ENCODE results near the gene RCHY1. TPM values are rescaled to one million over a fixed set of nuclear protein-coding genes. Genes with fewer than 3 reads are reported as not detected.
A peak's percentile ranks its signal among the peaks of the same experiment; 100 is the strongest.

Gene RCHY1
- polyA plus RNA-seq (2013, experiment 1 of 4): 29.7 TPM
- 21.1 TPM for polyA plus RNA-seq (2013, experiment 2 of 4)
- 23.0 TPM for polyA plus RNA-seq (2013, experiment 3 of 4)
- polyA plus RNA-seq (2013, experiment 4 of 4): 28.8 TPM

DNA sequence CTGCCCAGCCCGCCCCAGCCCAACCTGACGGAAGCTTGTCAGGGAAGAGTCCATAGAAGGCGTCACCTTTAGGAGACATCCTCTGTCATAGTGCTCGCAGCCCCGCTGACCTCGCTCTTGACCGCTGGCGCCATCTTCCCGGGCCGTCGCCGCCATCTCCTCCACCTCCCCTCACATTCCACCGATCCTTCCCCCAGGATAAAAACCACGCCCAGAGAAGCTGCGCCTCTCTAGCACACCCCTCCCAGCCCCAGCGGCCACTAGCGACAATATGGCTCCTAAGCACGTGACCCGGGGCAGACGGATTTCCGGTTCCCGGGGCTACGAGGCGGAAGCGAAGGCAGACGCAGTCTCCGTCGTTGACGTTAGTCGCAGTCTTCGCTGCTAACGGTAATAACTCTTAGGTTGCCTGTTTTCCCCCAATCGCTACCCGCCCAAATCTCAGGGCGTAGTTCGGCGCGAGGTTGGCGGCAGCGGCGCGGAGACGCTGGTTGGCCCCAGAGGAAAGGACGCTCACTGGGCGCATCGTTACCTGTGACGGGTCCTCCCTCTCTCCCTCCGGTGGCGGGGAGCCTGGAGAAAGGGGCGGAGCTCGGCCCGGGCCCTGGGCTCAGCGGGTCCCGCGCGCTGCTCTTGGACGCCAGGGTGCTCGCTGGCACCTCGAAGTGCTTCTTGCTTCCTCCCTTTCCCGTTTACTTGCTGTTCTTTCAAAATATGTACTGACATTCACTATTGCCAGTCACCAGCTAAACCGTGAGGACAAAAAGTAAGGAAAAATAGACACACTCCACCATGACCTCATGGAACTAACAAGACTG is at the start of gene RCHY1, which contains the start of gene THAP6:
TSS of gene RCHY1 (minus strand) at position 273 of the 818 bp plus-strand sequence. CDS start at position 156, 117 bp downstream.
TSS of gene THAP6 (plus strand) at position 343 of the 818 bp plus-strand sequence. CDS start 980 bp downstream, outside the sequence.
- peak within 1 kb of the TSS; percentile 52 for H3K4me3 ChIP-seq (ENCODE audit: insufficient read depth, low read depth, low read length)
- peak within 1 kb of the TSS; percentile 59 for H3K27ac ChIP-seq (ENCODE audit: insufficient read depth, low read depth, low read length, poor library complexity, severe bottlenecking)
- WGBS, 2 experiments: 0% methylated on average over 60 to 61 of the region's 61 CpGs
- no peaks in the 10 kb centered on the region for H3K27me3 ChIP-seq (ENCODE audit: control insufficient read depth, insufficient read depth, low read length, poor library complexity, severe bottlenecking)
- no peaks in the 10 kb centered on the region for H3K9me3 ChIP-seq (ENCODE audit: control insufficient read depth, low read length)
- H3K36me3 ChIP-seq (ENCODE audit: control insufficient read depth, insufficient read depth, low read length): peaks cover 14% of the 10 kb centered on the region
- H3K4me1 ChIP-seq (ENCODE audit: control insufficient read depth, insufficient read depth, low read length): peaks cover 15% of the 10 kb centered on the region

DNA sequence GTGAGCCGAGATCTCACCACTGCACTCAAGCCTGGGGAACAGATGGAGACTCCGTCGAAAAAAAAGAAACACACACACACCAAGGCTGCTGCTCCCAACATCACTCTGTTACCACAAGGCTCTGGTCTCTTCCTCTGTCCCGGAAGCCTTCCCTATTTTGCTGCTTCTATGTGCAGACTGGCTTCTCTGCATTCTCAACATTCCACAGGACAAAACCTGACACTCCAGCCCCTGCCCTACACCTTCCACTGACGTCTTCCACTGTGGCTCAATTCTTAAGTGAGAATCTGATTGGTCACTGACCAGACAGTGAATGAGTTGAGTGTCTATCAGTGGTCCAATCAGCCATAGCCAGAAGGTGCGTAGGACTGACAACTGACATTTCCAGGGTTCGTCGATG is 47.6 kb upstream of the RCHY1 start:
- no peak overlapping the region for H3K27ac ChIP-seq (ENCODE audit: insufficient read depth, low read depth, low read length, poor library complexity, severe bottlenecking)
- no peaks in the 10 kb centered on the region for H3K27me3 ChIP-seq (ENCODE audit: control insufficient read depth, insufficient read depth, low read length, poor library complexity, severe bottlenecking)
- H3K4me1 ChIP-seq (ENCODE audit: control insufficient read depth, insufficient read depth, low read length): no peaks in the 10 kb centered on the region
- 72 to 78% methylated on average over 8 of the region's 8 CpGs for WGBS, 2 experiments
- H3K9me3 ChIP-seq (ENCODE audit: control insufficient read depth, low read length): no peaks in the 10 kb centered on the region
- no peak overlapping the region for H3K4me3 ChIP-seq (ENCODE audit: insufficient read depth, low read depth, low read length)
- H3K36me3 ChIP-seq (ENCODE audit: control insufficient read depth, insufficient read depth, low read length): no peaks in the 10 kb centered on the region

DNA sequence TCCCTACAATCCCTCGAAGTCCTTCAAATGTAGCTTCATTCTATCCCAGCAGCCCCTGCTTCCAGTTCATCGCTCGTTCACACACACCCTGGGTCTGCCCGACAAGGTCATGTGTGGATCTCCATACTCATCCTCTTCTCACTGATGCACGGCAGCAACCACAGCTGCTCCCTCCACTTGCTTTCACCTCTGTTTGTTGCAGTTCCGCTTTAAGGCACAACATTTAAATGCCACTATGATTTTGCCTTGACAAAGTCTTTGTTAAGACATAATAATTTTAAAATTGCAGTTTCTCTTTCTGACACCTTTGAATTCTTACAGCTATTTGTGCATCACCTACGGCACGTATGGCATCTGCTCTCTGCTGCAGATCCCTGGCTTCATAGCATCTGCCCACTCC is 43.5 kb upstream of the RCHY1 start:
- 79 to 83% methylated on average over 8 of the region's 8 CpGs for WGBS, 2 experiments
- no peaks in the 10 kb centered on the region for H3K9me3 ChIP-seq (ENCODE audit: control insufficient read depth, low read length)
- no peak overlapping the region for H3K27ac ChIP-seq (ENCODE audit: insufficient read depth, low read depth, low read length, poor library complexity, severe bottlenecking)
- no peaks in the 10 kb centered on the region for H3K36me3 ChIP-seq (ENCODE audit: control insufficient read depth, insufficient read depth, low read length)
- H3K4me3 ChIP-seq (ENCODE audit: insufficient read depth, low read depth, low read length): no peak overlapping the region
- H3K27me3 ChIP-seq (ENCODE audit: control insufficient read depth, insufficient read depth, low read length, poor library complexity, severe bottlenecking): no peaks in the 10 kb centered on the region
- no peaks in the 10 kb centered on the region for H3K4me1 ChIP-seq (ENCODE audit: control insufficient read depth, insufficient read depth, low read length)

DNA sequence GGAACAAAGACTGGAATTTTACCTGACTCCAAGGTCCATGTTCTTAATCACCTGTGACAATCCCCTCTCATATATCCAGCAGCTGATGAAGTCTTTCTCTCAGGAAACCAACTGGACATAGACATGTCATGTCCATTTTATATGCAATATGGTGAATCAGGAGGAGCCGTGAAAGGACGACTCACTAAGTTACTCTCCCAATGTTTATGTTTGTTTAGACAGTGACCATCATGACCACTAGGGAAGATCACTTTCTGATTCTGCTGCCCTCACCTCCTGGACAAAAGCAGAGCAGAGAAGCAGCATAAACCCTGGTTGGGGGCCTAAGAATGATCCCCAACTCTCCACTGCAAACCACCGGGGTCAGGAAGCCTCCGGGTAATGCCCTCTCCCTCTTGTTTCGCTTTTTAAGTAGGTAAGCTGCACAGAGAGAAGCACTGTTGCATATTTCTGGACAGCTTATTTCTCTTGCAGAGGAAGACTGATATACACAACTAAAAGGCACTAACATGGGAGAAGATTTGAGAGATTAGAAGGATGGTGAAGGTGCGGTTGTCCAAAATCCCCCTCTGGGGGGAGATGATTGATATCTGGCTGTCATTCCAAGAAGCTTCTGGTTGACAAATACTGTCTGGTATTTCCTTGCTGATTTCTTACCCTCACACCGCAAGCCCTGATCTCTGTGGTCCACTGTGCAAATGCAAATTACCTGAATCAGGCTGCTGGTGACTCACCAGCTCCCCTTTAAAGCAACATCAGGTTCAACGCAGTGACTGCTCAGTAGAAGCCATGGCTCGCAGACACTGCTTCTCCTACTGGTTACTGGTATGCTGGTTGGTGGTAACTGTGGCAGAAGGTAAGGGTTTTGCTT is 41.3 kb upstream of the RCHY1 start, which contains the start of gene ODAPH:
TSS of gene ODAPH (plus strand) at position 773 of the 871 bp plus-strand sequence. CDS start at position 790, 17 bp downstream.
- Histone ChIP-seq H3K4me1 (ENCODE audit: control insufficient read depth, insufficient read depth, low read length) (no peaks in the 10 kb centered on the region), H3K27me3 (ENCODE audit: control insufficient read depth, insufficient read depth, low read length, poor library complexity, severe bottlenecking) (no peaks in the 10 kb centered on the region), H3K36me3 (ENCODE audit: control insufficient read depth, insufficient read depth, low read length) (no peaks in the 10 kb centered on the region), H3K27ac (ENCODE audit: insufficient read depth, low read depth, low read length, poor library complexity, severe bottlenecking) (no peak within 1 kb of the TSS), H3K9me3 (ENCODE audit: control insufficient read depth, low read length) (no peaks in the 10 kb centered on the region), H3K4me3 (ENCODE audit: insufficient read depth, low read depth, low read length) (no peak within 1 kb of the TSS)
- WGBS, 2 experiments: 74 to 81% methylated on average over 9 of the region's 9 CpGs

DNA sequence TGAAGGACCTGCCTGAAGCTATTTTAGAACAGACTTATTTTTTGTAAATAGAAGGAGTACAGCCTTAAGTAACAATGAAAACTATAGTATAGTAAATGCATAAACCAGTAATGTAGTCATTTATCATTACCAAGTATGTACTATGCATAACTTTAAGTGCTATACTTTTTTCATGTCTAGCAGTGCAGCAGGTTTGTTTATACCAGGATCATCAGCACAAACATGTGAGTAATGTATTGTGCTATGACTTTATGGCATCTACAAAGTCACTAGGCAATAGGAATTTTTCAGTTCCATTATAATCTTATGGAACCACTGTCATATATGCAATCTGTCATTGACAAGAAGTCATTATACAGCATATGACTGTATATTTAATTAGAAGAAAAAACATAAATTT is 38.2 kb upstream of the RCHY1 start:
- H3K36me3 ChIP-seq (ENCODE audit: control insufficient read depth, insufficient read depth, low read length): no peaks in the 10 kb centered on the region
- no peaks in the 10 kb centered on the region for H3K4me1 ChIP-seq (ENCODE audit: control insufficient read depth, insufficient read depth, low read length)
- no peaks in the 10 kb centered on the region for H3K9me3 ChIP-seq (ENCODE audit: control insufficient read depth, low read length)
- no peaks in the 10 kb centered on the region for H3K27me3 ChIP-seq (ENCODE audit: control insufficient read depth, insufficient read depth, low read length, poor library complexity, severe bottlenecking)
- no peak overlapping the region for H3K27ac ChIP-seq (ENCODE audit: insufficient read depth, low read depth, low read length, poor library complexity, severe bottlenecking)
- no peak overlapping the region for H3K4me3 ChIP-seq (ENCODE audit: insufficient read depth, low read depth, low read length)

DNA sequence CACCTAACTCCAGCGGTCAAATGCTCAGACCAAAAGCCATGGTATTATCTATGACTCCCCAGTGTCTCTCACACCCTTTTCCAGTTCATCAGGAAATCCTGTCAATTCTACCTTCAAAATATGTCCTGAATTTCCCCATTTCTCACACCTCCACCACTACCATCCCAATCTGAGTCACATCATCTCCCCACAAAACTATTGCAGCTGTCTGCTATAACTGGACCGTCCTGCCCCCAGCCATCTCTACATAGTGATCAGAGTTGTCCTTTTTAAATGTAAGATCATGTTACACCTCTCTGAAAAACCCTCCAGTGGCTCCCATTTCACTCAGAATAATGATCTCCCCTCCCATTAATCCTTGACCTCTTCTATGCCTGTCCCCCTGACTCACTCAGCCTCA is 34.8 kb upstream of the RCHY1 start:
- Histone ChIP-seq H3K27me3 (ENCODE audit: control insufficient read depth, insufficient read depth, low read length, poor library complexity, severe bottlenecking) (no peaks in the 10 kb centered on the region), H3K27ac (ENCODE audit: insufficient read depth, low read depth, low read length, poor library complexity, severe bottlenecking) (no peak overlapping the region), H3K36me3 (ENCODE audit: control insufficient read depth, insufficient read depth, low read length) (no peaks in the 10 kb centered on the region), H3K4me3 (ENCODE audit: insufficient read depth, low read depth, low read length) (no peak overlapping the region), H3K9me3 (ENCODE audit: control insufficient read depth, low read length) (no peaks in the 10 kb centered on the region), H3K4me1 (ENCODE audit: control insufficient read depth, insufficient read depth, low read length) (no peaks in the 10 kb centered on the region)
- WGBS, 2 experiments: 89 to 95% methylated on average over 2 of the region's 2 CpGs

DNA sequence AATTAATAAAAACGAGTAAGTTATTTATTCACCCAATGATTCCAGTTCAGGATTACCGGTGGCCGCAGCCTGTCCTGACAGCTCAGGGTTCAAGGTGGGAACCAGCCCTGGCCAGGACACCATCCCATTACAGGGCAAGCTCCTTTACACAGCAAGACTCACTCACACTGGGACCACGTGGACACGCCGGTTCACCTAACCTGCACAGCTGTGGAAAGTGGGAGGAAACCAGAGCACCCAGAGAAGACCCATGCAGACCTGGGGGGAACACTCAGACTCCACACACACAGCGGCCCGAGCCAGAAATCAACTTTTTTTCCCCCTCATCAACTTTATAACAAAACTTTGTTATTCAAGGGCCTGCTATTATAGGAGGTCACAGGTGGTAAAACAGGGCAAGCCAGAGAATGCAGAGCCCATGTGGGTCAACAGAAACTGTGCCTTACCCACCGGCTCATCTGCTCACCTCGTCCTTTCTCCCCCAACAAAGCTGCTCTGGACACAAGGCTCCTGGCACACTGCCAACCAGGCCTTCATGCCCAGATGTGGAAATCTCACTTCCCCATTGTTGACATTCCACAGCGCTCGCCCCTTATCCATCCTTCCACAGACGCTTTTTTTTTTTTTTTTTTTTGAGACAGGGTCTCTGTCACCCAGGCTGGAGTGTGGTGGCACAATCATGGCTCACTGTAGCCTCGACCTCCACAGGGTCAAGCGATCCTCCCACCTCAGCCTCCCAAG is 33.6 kb upstream of the RCHY1 start:
- no peaks in the 10 kb centered on the region for H3K4me1 ChIP-seq (ENCODE audit: control insufficient read depth, insufficient read depth, low read length)
- no peak overlapping the region for H3K4me3 ChIP-seq (ENCODE audit: insufficient read depth, low read depth, low read length)
- no peaks in the 10 kb centered on the region for H3K9me3 ChIP-seq (ENCODE audit: control insufficient read depth, low read length)
- 92 to 94% methylated on average over 15 of the region's 15 CpGs for WGBS, 2 experiments
- H3K27ac ChIP-seq (ENCODE audit: insufficient read depth, low read depth, low read length, poor library complexity, severe bottlenecking): no peak overlapping the region
- no peaks in the 10 kb centered on the region for H3K27me3 ChIP-seq (ENCODE audit: control insufficient read depth, insufficient read depth, low read length, poor library complexity, severe bottlenecking)
- no peaks in the 10 kb centered on the region for H3K36me3 ChIP-seq (ENCODE audit: control insufficient read depth, insufficient read depth, low read length)

DNA sequence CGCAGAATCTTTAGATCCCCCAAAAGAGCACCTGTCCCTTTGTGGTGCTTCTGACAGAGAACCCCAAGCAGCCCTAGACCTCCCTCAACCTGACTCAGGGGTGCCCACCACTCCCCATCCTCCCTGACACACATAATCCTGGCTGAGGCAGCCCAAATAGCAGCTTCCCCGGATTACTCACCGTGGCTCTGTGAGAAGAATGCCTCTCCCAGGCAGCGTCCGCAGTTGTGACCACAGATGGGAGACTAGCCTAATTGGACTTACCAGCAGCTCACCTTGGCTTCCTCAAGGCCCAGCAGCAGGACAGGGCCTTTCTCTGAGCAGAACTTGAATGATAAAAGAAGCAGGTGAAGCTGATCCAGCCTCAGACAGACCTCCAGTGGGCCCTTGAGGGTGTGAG is 31.3 kb upstream of the RCHY1 start:
- no peaks in the 10 kb centered on the region for H3K27me3 ChIP-seq (ENCODE audit: control insufficient read depth, insufficient read depth, low read length, poor library complexity, severe bottlenecking)
- H3K4me1 ChIP-seq (ENCODE audit: control insufficient read depth, insufficient read depth, low read length): no peaks in the 10 kb centered on the region
- H3K27ac ChIP-seq (ENCODE audit: insufficient read depth, low read depth, low read length, poor library complexity, severe bottlenecking): no peak overlapping the region
- H3K9me3 ChIP-seq (ENCODE audit: control insufficient read depth, low read length): no peaks in the 10 kb centered on the region
- no peaks in the 10 kb centered on the region for H3K36me3 ChIP-seq (ENCODE audit: control insufficient read depth, insufficient read depth, low read length)
- WGBS, 2 experiments: 89 to 90% methylated on average over 5 of the region's 5 CpGs
- H3K4me3 ChIP-seq (ENCODE audit: insufficient read depth, low read depth, low read length): no peak overlapping the region

DNA sequence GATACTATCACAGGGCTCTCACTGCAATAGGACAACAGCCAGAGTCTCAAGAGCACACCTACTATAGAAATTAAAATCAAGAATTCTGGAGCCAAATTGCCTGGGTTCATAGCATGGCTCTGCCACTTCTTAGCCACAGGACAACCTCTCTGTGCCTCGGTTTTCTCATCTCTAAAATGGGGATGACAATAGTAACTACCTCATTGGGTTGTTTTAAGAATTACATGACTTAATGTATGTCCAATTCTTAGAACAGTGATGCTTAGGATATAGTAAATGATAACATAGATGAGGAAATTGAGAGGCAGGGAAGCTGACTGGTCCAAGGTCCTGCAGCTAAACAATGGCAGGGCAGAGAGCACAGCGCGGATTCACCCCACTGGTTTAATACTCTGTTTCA is 30.7 kb upstream of the RCHY1 start:
- H3K4me3 ChIP-seq (ENCODE audit: insufficient read depth, low read depth, low read length): no peak overlapping the region
- no peak overlapping the region for H3K27ac ChIP-seq (ENCODE audit: insufficient read depth, low read depth, low read length, poor library complexity, severe bottlenecking)
- no peaks in the 10 kb centered on the region for H3K36me3 ChIP-seq (ENCODE audit: control insufficient read depth, insufficient read depth, low read length)
- H3K4me1 ChIP-seq (ENCODE audit: control insufficient read depth, insufficient read depth, low read length): no peaks in the 10 kb centered on the region
- no peaks in the 10 kb centered on the region for H3K9me3 ChIP-seq (ENCODE audit: control insufficient read depth, low read length)
- WGBS, 2 experiments: 90% methylated on average over 3 of the region's 3 CpGs
- no peaks in the 10 kb centered on the region for H3K27me3 ChIP-seq (ENCODE audit: control insufficient read depth, insufficient read depth, low read length, poor library complexity, severe bottlenecking)
